SK-N-SH (cell line): Measurements from ENCODE around the gene CCDC127.
"Not testable (repeated sequence)": the region's sequence is repeated elsewhere in the genome, so short reads cannot be mapped to it uniquely, and the experiment has no call there.

Experiments used
- CHD2 ChIP-seq: fragments of 150-350 bp; IDR thresholded peaks from 2 replicates; pipeline ENCODE4 v1.6.1; 2018; ENCODE audit warnings: low read length; ENCODE audit not compliant: partially characterized antibody
- CTCF ChIP-seq: fragments of 200-600 bp; sonication (generic); IDR thresholded peaks from 2 replicates; pipeline ENCODE4 v1.6.1; 2017; ENCODE audit warnings: antibody characterized with exemption, mild to moderate bottlenecking, moderate library complexity
- EP300 ChIP-seq, 2 experiments: IDR thresholded peaks; 2 replicates each; pipeline versions ENCODE4 v1.4.0 to v1.6.1; 2012; ENCODE audit warnings: borderline replicate concordance in 1 of 2, low read depth in 1 of 2, low read length in 1 of 2
- EZH2phosphoT487 ChIP-seq: fragments of 200-600 bp; sonication (generic); IDR thresholded peaks from 2 replicates; pipeline ENCODE4 v1.6.1; 2017; ENCODE audit warnings: low read depth, mixed run types, mild to moderate bottlenecking, antibody characterized with exemption, moderate library complexity, borderline replicate concordance
- FOXM1 ChIP-seq: IDR thresholded peaks from 2 replicates; pipeline ENCODE4 v1.4.0; 2012; ENCODE audit warnings: low read depth, mild to moderate bottlenecking
- JUND ChIP-seq: IDR thresholded peaks from 2 replicates; pipeline ENCODE4 v1.4.0; 2012
- MAX ChIP-seq: IDR thresholded peaks from 2 replicates; pipeline ENCODE4 v1.4.0; 2012; ENCODE audit warnings: low read depth
- NRF1 ChIP-seq: IDR thresholded peaks from 2 replicates; pipeline ENCODE4 v1.6.1; 2012; ENCODE audit warnings: low read depth, mild to moderate bottlenecking, low read length
- POLR2AphosphoS5 ChIP-seq: IDR thresholded peaks from 2 replicates; pipeline ENCODE4 v1.6.1; 2012; ENCODE audit warnings: low read depth, low read length
- REST ChIP-seq: IDR thresholded peaks from 2 replicates; pipeline ENCODE4 v1.6.1; 2012; ENCODE audit warnings: mild to moderate bottlenecking, low read depth, low read length, moderate library complexity
- RXRA ChIP-seq: IDR thresholded peaks from 2 replicates; pipeline ENCODE4 v1.4.0; 2012; ENCODE audit warnings: low read depth, mild to moderate bottlenecking, borderline replicate concordance
- TAF1 ChIP-seq: IDR thresholded peaks from 2 replicates; pipeline ENCODE4 v1.6.1; 2012; ENCODE audit warnings: low read depth, mild to moderate bottlenecking, low read length, moderate library complexity, borderline replicate concordance
- TEAD4 ChIP-seq: IDR thresholded peaks from 2 replicates; pipeline ENCODE4 v1.4.0; 2012; ENCODE audit warnings: mild to moderate bottlenecking, borderline replicate concordance; ENCODE audit not compliant: insufficient read depth
- YY1 ChIP-seq: IDR thresholded peaks from 2 replicates; pipeline ENCODE4 v1.4.0; 2012; ENCODE audit warnings: low read depth, mild to moderate bottlenecking

GRCh38 chr5:266311-267026 is 48.5 kb upstream of the CCDC127 start:
- TF ChIP-seq JUND; MAX; TEAD4; CTCF; REST; CHD2; EP300 (IDR thresholded peaks at IDR 0.05; ENCODE audit: borderline replicate concordance in 1 of 2, low read depth in 1 of 2, low read length in 1 of 2); RXRA; NRF1; YY1; EZH2phosphoT487; FOXM1; POLR2AphosphoS5; TAF1: not testable (repeated sequence)
